ENCODE results near the gene ARID5B. TPM values are rescaled to one million over a fixed set of nuclear protein-coding genes. Genes with fewer than 3 reads are reported as not detected.

ARID5B gene
- total RNA-seq, 4 donors from 2014 or later = 7.6 to 36.3 (median 21.2) TPM

GRCh38 chr10:62052276-62052675 lies 150.8 kb downstream of the ARID5B start:
- intact Hi-C loops (cut with DNase I) = no loop called here
- H3K27ac ChIP-seq = peak overlapping the region in 1 of 3 donors; percentile 7

GRCh38 chr10:62053860-62054259 lies 152.4 kb downstream of the ARID5B start:
- H3K9me3 ChIP-seq = no peaks in the 10 kb centered on the region
- DNase-seq = no peak
- H3K36me3 ChIP-seq = peaks cover 0 to 4% of the 10 kb centered on the region in 2 donors
- intact Hi-C loops (cut with DNase I) = no loop called here
- no peaks in the 10 kb centered on the region for H3K27me3 ChIP-seq
- 34 to 60% methylated on average over 2 of the region's 2 CpGs for WGBS, 2 donors
- H3K27ac ChIP-seq = peak overlapping the region in 2 of 3 donors; percentile 72 to 88
- peaks cover 7 to 13% of the 10 kb centered on the region in 2 donors for H3K4me1 ChIP-seq
- TF ChIP-seq CTCF (IDR thresholded peaks at IDR 0.05) = no peak
- no peak for TF ChIP-seq POLR2A (IDR thresholded peaks at IDR 0.05)
- H3K4me3 ChIP-seq (replicated peaks in 1 of 3) = no peak overlapping the region

More at GRCh38 chr10:62052276-62052675, 150.8 kb downstream of the ARID5B start:
- H3K4me1 ChIP-seq = peaks cover 11 to 23% of the 10 kb centered on the region in 2 donors
- H3K9me3 ChIP-seq = no peaks in the 10 kb centered on the region
- WGBS, 2 donors = 96 to 97% methylated on average over 4 of the region's 4 CpGs
- TF ChIP-seq POLR2A (IDR thresholded peaks at IDR 0.05) (no peak), CTCF (IDR thresholded peaks at IDR 0.05) (no peak)
- H3K4me3 ChIP-seq (replicated peaks in 1 of 3) = no peak overlapping the region
- H3K36me3 ChIP-seq = peaks cover 0 to 4% of the 10 kb centered on the region in 2 donors
- no peak for DNase-seq
- no peaks in the 10 kb centered on the region for H3K27me3 ChIP-seq

- H3K36me3 ChIP-seq = peaks cover 0 to 4% of the 10 kb centered on the region in 2 donors
- DNase-seq = no peak
- H3K27me3 ChIP-seq = no peaks in the 10 kb centered on the region
- no peak overlapping the region for H3K4me3 ChIP-seq (replicated peaks in 1 of 3)
- H3K4me1 ChIP-seq = peaks cover 1 to 7% of the 10 kb centered on the region in 2 donors
- peak overlapping the region; percentile 66 to 88 (median 72) for H3K27ac ChIP-seq
- intact Hi-C loops (cut with DNase I) = no loop called here
- no peaks in the 10 kb centered on the region for H3K9me3 ChIP-seq
- no peak for TF ChIP-seq POLR2A (IDR thresholded peaks at IDR 0.05)
- TF ChIP-seq CTCF (IDR thresholded peaks at IDR 0.05) = no peak
These were observed 152.9 kb downstream of the ARID5B start for GRCh38 chr10:62054408-62054807.

GRCh38 chr10:62054830-62055229 lies 153.3 kb downstream of the ARID5B start:
- peaks cover 0 to 6% of the 10 kb centered on the region in 2 donors for H3K4me1 ChIP-seq
- DNase-seq = no peak
- H3K27ac ChIP-seq = peak overlapping the region; percentile 66 to 88 (median 72)
- H3K27me3 ChIP-seq = no peaks in the 10 kb centered on the region
- intact Hi-C loops (cut with DNase I) = no loop called here
- no peak overlapping the region for H3K4me3 ChIP-seq (replicated peaks in 1 of 3)
- no peak for TF ChIP-seq CTCF (IDR thresholded peaks at IDR 0.05)
- TF ChIP-seq POLR2A (IDR thresholded peaks at IDR 0.05) = no peak
- peaks cover 0 to 4% of the 10 kb centered on the region in 2 donors for H3K36me3 ChIP-seq
- WGBS, 2 donors = 85 to 88% methylated on average over 1 of the region's 1 CpG
- H3K9me3 ChIP-seq = no peaks in the 10 kb centered on the region

- Histone ChIP-seq H3K27me3 (no peaks in the 10 kb centered on the region), H3K27ac (peak overlapping the region; percentile 66 to 88 (median 72)), H3K4me3 (replicated peaks in 1 of 3) (no peak overlapping the region), H3K36me3 (peaks cover 0 to 4% of the 10 kb centered on the region in 2 donors), H3K9me3 (no peaks in the 10 kb centered on the region), H3K4me1 (peaks cover 0 to 6% of the 10 kb centered on the region in 2 donors)
- DNase-seq = no peak
- intact Hi-C loops (cut with DNase I) = no loop called here
- 88 to 92% methylated on average over 2 of the region's 2 CpGs for whole genome bisulfite sequencing, 2 donors
- TF ChIP-seq POLR2A (IDR thresholded peaks at IDR 0.05) (no peak), CTCF (IDR thresholded peaks at IDR 0.05) (no peak)
These were observed 154.7 kb downstream of the ARID5B start for GRCh38 chr10:62056219-62056618.
